Lung (tissue), 12 donors: ENCODE data around the gene PRDM16. TPM values are rescaled to one million over a fixed set of nuclear protein-coding genes. Genes with fewer than 3 reads are reported as not detected.

Experiments
- ATAC-seq: fragments of 200-7000 bp; cut with Tn5 transposase; one replicate; pipeline ENCODE4 v1.9.1; 2020; ENCODE audit warnings: moderate number of reproducible peaks; ENCODE audit not compliant: insufficient read depth, low FRiP score
- DNase-seq, 3 donors: peaks; one replicate each; pipeline ENCODE4 v3.0.0-alpha.2; 2013 to 2017
- H3K27ac ChIP-seq, 2 donors: one replicate each; pipeline ENCODE4 v1.5.1; 2013; ENCODE audit warnings: mild to moderate bottlenecking in 2 of 2, moderate library complexity in 2 of 2, control low read depth in 1 of 2, inconsistent platforms in 1 of 2, low read depth in 1 of 2, low read length in 1 of 2
- H3K27me3 ChIP-seq, 3 donors: one replicate each; pipeline ENCODE4 v1.5.1; 2013; ENCODE audit warnings: low read length in 2 of 3; ENCODE audit not compliant: control insufficient read depth in 3 of 3, insufficient read depth in 3 of 3
- H3K36me3 ChIP-seq, 4 donors: one replicate each; pipeline ENCODE4 v1.5.1; 2013; ENCODE audit warnings: low read length in 4 of 4, mild to moderate bottlenecking in 1 of 4, moderate library complexity in 1 of 4; ENCODE audit not compliant: control insufficient read depth in 4 of 4, insufficient read depth in 4 of 4
- H3K4me1 ChIP-seq, 5 donors: one replicate each; pipeline ENCODE4 v1.5.1; 2013; ENCODE audit warnings: low read length in 5 of 5, mild to moderate bottlenecking in 2 of 5, moderate library complexity in 1 of 5; ENCODE audit not compliant: control insufficient read depth in 5 of 5, insufficient read depth in 5 of 5
- H3K4me3 ChIP-seq: one replicate; pipeline ENCODE4 v1.5.1; 2013; ENCODE audit warnings: mild to moderate bottlenecking, control low read depth, moderate library complexity
- H3K9ac ChIP-seq, 2 donors: one replicate each; pipeline ENCODE4 v1.5.1; 2013; ENCODE audit warnings: low read length in 2 of 2, control low read depth in 1 of 2; ENCODE audit not compliant: insufficient read depth in 1 of 2
- H3K9me3 ChIP-seq, 4 donors: one replicate each; pipeline ENCODE4 v1.5.1; 2013; ENCODE audit warnings: low read length in 3 of 4, mild to moderate bottlenecking in 1 of 4, moderate library complexity in 1 of 4; ENCODE audit not compliant: control insufficient read depth in 4 of 4, insufficient read depth in 3 of 4
- WGBS, 2 donors: extraction: QIAGEN DNeasy Blood & Tissue Kit; methylation state at CpG; one replicate each; pipeline ENCODE4 v1.1.7; 2013; 5-methylcytosine and 5-hydroxymethylcytosine counted together
- polyA plus RNA-seq, 2 donors: library from polyadenylated mRNA; stranded (reverse); fragments of 200-250 nt; gene quantifications; one replicate each; pipeline ENCODE4 v1.2.1, GENCODE V29; 2013
- total RNA-seq, 2 donors: library from RNA; depleted of rRNA in 1 of 2; stranded (reverse); fragments of >200 nt in 1 of 2; gene quantifications; one replicate each; pipeline ENCODE4 v1.2.1, GENCODE V29; 2014 to 2021
- TF ChIP-seq, protein P1 (sequence below): IDR thresholded peaks from 2 replicates; pipeline ENCODE4 v1.5.1; 2012; ENCODE audit warnings: mild to moderate bottlenecking; ENCODE audit errors: control extremely low read depth, extremely low read depth
- donor health status: control.
- donor health status: control.
- donor health status: Bipolar disorder and iron deficiency.
- donor health status: healthy.
- donor health status: DM: yes; HTN: yes; CAD: no.

PRDM16 gene
- total and polyA plus RNA-seq, 4 donors = 2.4 to 36.5 (median 13.1) TPM

DNA sequence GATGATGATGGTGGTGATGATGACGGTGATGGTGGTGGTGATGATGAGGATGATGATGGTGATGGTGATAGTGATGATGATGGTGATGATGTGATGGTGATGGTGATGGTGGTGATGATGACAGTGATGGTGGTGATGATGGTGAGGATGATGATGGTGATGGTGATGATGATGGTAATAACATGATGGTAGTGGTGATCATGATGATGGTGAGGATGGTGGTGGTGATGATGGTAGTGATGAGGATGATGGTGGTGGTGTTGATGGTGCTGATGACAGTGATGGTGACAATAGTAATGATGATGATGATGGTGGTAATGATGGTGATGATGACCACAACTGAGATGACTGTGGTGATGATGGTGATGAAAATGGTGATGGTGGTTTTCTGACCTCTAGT lies 42.9 kb upstream of the PRDM16 start:
- no peak overlapping the region for H3K27ac ChIP-seq
- DNase-seq = peak in 1 of 3 donors; percentile 4
- TF ChIP-seq, protein P1, sequence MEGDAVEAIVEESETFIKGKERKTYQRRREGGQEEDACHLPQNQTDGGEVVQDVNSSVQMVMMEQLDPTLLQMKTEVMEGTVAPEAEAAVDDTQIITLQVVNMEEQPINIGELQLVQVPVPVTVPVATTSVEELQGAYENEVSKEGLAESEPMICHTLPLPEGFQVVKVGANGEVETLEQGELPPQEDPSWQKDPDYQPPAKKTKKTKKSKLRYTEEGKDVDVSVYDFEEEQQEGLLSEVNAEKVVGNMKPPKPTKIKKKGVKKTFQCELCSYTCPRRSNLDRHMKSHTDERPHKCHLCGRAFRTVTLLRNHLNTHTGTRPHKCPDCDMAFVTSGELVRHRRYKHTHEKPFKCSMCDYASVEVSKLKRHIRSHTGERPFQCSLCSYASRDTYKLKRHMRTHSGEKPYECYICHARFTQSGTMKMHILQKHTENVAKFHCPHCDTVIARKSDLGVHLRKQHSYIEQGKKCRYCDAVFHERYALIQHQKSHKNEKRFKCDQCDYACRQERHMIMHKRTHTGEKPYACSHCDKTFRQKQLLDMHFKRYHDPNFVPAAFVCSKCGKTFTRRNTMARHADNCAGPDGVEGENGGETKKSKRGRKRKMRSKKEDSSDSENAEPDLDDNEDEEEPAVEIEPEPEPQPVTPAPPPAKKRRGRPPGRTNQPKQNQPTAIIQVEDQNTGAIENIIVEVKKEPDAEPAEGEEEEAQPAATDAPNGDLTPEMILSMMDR = no peak
- WGBS, 2 donors = 90 to 100% methylated on average over 1 of the region's 1 CpG
- no peak overlapping the region for H3K4me3 ChIP-seq
- H3K36me3 ChIP-seq = no peaks in the 10 kb centered on the region
- H3K4me1 ChIP-seq = peaks cover 0 to 5% (median 0%) of the 10 kb centered on the region in 5 donors
- H3K27me3 ChIP-seq = peaks cover 4 to 26% (median 7%) of the 10 kb centered on the region in 3 donors
- peaks cover 0 to 2% (median 0%) of the 10 kb centered on the region in 4 donors for H3K9me3 ChIP-seq
- H3K9ac ChIP-seq = no peak overlapping the region
- ATAC-seq = no peak

DNA sequence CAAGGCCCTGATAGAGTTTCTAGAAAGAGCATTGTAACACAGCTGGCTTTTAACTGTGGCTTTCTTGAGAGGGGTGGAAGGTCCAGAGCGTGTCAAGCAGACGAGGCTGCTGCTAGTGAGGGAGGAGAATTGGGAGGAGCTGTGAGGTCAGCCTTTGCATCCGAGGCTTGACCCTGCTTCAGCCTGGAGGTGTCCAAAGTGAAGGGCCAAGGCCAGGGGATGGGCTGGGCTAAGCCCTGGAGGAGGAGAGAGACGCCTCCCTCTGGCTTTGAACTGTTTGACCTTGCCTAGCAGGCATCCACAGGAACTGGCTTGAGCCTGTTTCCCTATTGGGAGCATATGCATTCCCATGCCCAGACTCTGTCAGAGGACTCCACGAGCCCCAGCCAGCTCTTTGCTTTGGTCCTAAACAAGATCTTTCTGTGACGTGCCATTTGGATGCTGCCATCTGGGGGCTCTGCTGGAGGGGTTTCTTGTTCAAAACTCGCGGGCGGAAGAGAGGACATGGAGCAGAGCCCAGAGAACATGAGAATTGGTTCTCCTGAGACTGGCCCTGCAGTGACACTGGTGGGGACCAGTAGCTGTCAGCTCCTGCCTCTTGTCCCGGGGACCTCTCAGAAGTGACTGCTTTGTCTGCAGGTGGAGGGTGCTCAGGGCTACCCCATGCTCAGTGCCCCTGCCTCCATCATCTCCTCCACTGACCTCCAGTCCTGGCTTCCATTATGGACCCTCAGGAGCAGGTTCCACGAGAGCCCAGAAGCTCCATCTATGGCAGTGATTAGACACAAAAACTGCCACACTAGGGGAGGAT lies 42.2 kb upstream of the PRDM16 start:
- peaks cover 0 to 5% (median 0%) of the 10 kb centered on the region in 5 donors for H3K4me1 ChIP-seq
- H3K4me3 ChIP-seq = no peak overlapping the region
- peaks cover 0 to 2% (median 0%) of the 10 kb centered on the region in 4 donors for H3K9me3 ChIP-seq
- H3K36me3 ChIP-seq = no peaks in the 10 kb centered on the region
- peak in 1 of 3 donors; percentile 6 for DNase-seq
- no peak overlapping the region for H3K9ac ChIP-seq
- peaks cover 4 to 26% (median 7%) of the 10 kb centered on the region in 3 donors for H3K27me3 ChIP-seq
- no peak for ATAC-seq
- WGBS, 2 donors = 80 to 87% methylated on average over 11 of the region's 11 CpGs
- no peak overlapping the region for H3K27ac ChIP-seq
- TF ChIP-seq, protein P1 = no peak

DNA sequence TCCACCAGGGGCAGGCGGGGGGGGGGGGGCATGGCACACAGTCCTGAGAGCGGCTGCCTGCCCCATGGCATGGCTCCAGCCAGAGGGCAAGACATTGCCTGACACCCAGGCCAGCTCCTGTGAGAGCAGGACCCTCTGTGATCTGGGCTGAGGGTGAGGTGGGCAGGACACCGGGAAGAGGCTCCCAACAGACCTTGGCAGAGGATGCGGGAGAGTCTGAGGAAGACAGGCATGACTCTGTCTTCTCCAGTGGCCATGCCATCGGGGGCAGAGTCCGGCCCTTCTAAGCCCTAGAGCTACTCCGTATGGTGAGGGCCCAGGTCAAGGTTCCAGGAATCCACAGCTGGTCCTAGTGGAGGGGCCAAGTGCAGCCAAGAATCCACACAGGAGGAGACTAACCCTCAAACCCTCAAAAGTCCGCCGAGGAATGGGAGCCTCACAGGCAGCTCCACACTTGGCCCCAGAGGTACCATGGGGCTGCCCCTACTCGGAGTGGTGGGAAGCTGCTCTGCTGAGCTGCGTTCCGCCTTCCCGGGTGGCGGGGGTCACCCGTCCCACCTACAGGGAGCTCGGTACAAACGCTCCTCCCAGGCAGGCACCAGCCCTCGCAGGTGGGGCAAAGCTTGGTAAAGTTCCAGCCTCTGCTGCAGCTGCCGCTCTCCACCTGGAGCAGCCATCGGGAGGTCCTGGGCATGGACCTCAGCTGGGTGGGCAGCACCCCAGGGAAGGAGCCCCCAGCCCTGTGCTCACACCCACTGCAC lies 41.2 kb upstream of the PRDM16 start:
- Histone ChIP-seq H3K27me3 (peaks cover 4 to 26% (median 7%) of the 10 kb centered on the region in 3 donors), H3K9ac (no peak overlapping the region), H3K36me3 (no peaks in the 10 kb centered on the region), H3K27ac (no peak overlapping the region), H3K4me3 (no peak overlapping the region), H3K9me3 (peaks cover 0 to 2% (median 0%) of the 10 kb centered on the region in 4 donors), H3K4me1 (peaks cover 0 to 10% (median 0%) of the 10 kb centered on the region in 5 donors)
- DNase-seq (peak in 1 of 3 donors; percentile 10), ATAC-seq (no peak)
- 88 to 96% methylated on average over 19 to 20 of the region's 20 CpGs for WGBS, 2 donors
- TF ChIP-seq, protein P1 = no peak
